Tibial artery (tissue), 4 donors: ENCODE results near the gene HMCN1.

ENCODE experiments used
- DNase-seq, 2 donors: peaks; one replicate each; pipeline ENCODE4 v3.0.0-alpha.2; 2019
- H3K27ac ChIP-seq, 2 donors: fragments of 200-600 bp; sonication (generic) in 1 of 2; 1 replicate in 1 of 2; 2 replicates in 1 of 2; pipeline ENCODE4 v1.5.1; 2018 to 2019; ENCODE audit warnings: mild to moderate bottlenecking in 1 of 2
- H3K27me3 ChIP-seq, 2 donors: fragments of 200-600 bp; sonication (generic) in 1 of 2; one replicate each; pipeline versions ENCODE4 v1.5.1 to v1.6.0; 2016 to 2019
- H3K36me3 ChIP-seq, 3 donors: fragments of 200-600 bp; sonication (generic) in 2 of 3; one replicate each; pipeline ENCODE4 v1.5.1; 2016 to 2019; ENCODE audit warnings: mild to moderate bottlenecking in 2 of 3
- H3K4me1 ChIP-seq, 4 donors: fragments of 200-600 bp; sonication (generic) in 2 of 4; 1 replicate in 3 of 4; 2 replicates in 1 of 4; pipeline ENCODE4 v1.5.1; 2016 to 2019
- H3K4me3 ChIP-seq, 2 donors: fragments of 200-600 bp; sonication (generic) in 1 of 2; 1 replicate in 1 of 2; 2 replicates in 1 of 2; pipeline ENCODE4 v1.5.1; 2018 to 2019; ENCODE audit warnings: mild to moderate bottlenecking in 2 of 2
- H3K9me3 ChIP-seq, 3 donors: fragments of 200-600 bp; sonication (generic) in 1 of 3; one replicate each; pipeline ENCODE4 v1.5.1; 2016 to 2019
- CTCF ChIP-seq, 2 experiments: fragments of 200-600 bp in 1 of 2; fragments of 450-650 bp in 1 of 2; IDR thresholded peaks; one replicate each; pipeline ENCODE4 v1.5.1; 2017 to 2019; ENCODE audit warnings: antibody characterized with exemption in 2 of 2, mild to moderate bottlenecking in 1 of 2, moderate library complexity in 1 of 2
- intact Hi-C: fragments of 100-400 bp; cut with DNase I; formaldehyde crosslinking; loops from one replicate; pipeline ENCODE4 v1.15.0; 2023; ENCODE audit warnings: low total_unique reads

Gene HMCN1

GRCh38 chr1:186082235-186082937 lies 348.2 kb downstream of the HMCN1 start:
- H3K4me3 ChIP-seq: no peak overlapping the region

GRCh38 chr1:186086583-186086982 lies 352.4 kb downstream of the HMCN1 start:
- no peaks in the 10 kb centered on the region for H3K27me3 ChIP-seq
- no peak overlapping the region for H3K4me3 ChIP-seq
- H3K36me3 ChIP-seq: no peaks in the 10 kb centered on the region
- intact Hi-C loops: no loop called here
- no peaks in the 10 kb centered on the region for H3K9me3 ChIP-seq
- no peak for TF ChIP-seq CTCF (IDR thresholded peaks at IDR 0.05)
- no peak overlapping the region for H3K27ac ChIP-seq
- no peaks in the 10 kb centered on the region for H3K4me1 ChIP-seq
- DNase-seq: no peak

More at GRCh38 chr1:186082235-186082937, 348.2 kb downstream of the HMCN1 start:
- no peaks in the 10 kb centered on the region for H3K27me3 ChIP-seq
- intact Hi-C loops: no loop called here
- peak; percentile 85 to 86 for DNase-seq
- H3K36me3 ChIP-seq: no peaks in the 10 kb centered on the region
- peak overlapping the region in 1 of 2 donors; percentile 25 for H3K27ac ChIP-seq
- no peaks in the 10 kb centered on the region for H3K9me3 ChIP-seq
- TF ChIP-seq CTCF (IDR thresholded peaks at IDR 0.05): no peak
- peaks cover 0 to 6% (median 0%) of the 10 kb centered on the region in 4 donors for H3K4me1 ChIP-seq

GRCh38 chr1:186089940-186090339 lies 355.7 kb downstream of the HMCN1 start:
- intact Hi-C loops: no loop called here
- no peaks in the 10 kb centered on the region for H3K27me3 ChIP-seq
- H3K4me3 ChIP-seq: no peak overlapping the region
- no peaks in the 10 kb centered on the region for H3K36me3 ChIP-seq
- H3K4me1 ChIP-seq: peaks cover 0 to 4% (median 0%) of the 10 kb centered on the region in 4 donors
- TF ChIP-seq CTCF (IDR thresholded peaks at IDR 0.05): no peak
- no peaks in the 10 kb centered on the region for H3K9me3 ChIP-seq
- DNase-seq: no peak
- no peak overlapping the region for H3K27ac ChIP-seq

GRCh38 chr1:186091222-186091720 lies 357.1 kb downstream of the HMCN1 start:
- no peak for TF ChIP-seq CTCF (IDR thresholded peaks at IDR 0.05)
- H3K9me3 ChIP-seq: no peaks in the 10 kb centered on the region
- no peak overlapping the region for H3K27ac ChIP-seq
- intact Hi-C loops: no loop called here
- H3K36me3 ChIP-seq: no peaks in the 10 kb centered on the region
- DNase-seq: no peak
- no peaks in the 10 kb centered on the region for H3K27me3 ChIP-seq
- H3K4me1 ChIP-seq: peaks cover 0 to 4% (median 0%) of the 10 kb centered on the region in 4 donors
- H3K4me3 ChIP-seq: no peak overlapping the region

- Histone ChIP-seq H3K4me1 (peaks cover 0 to 4% (median 0%) of the 10 kb centered on the region in 4 donors), H3K27ac (no peak overlapping the region), H3K36me3 (no peaks in the 10 kb centered on the region), H3K4me3 (no peak overlapping the region), H3K9me3 (no peaks in the 10 kb centered on the region), H3K27me3 (no peaks in the 10 kb centered on the region)
- intact Hi-C loops: no loop called here
- TF ChIP-seq CTCF (IDR thresholded peaks at IDR 0.05): no peak
- DNase-seq: peak in 1 of 2 donors; percentile 50
Observed at GRCh38 chr1:186093437-186093836, 359.2 kb downstream of the HMCN1 start.
